HFFc6 (cell line): ENCODE data around the gene MYOG. TPM values are rescaled to one million over a fixed set of nuclear protein-coding genes. Genes with fewer than 3 reads are reported as not detected.

Experiments
- DNase-seq: peaks from one replicate; pipeline ENCODE4 v3.0.0-alpha.2; 2018
- H3K27ac Mint-ChIP-seq: 2 replicates; pipeline ENCODE4 v1.8.0; 2020; ENCODE audit warnings: mild to moderate bottlenecking, mixed read lengths
- H3K27me3 Mint-ChIP-seq: 2 replicates; pipeline ENCODE4 v1.8.0; 2021; ENCODE audit warnings: mild to moderate bottlenecking, moderate library complexity, mixed read lengths; ENCODE audit not compliant: insufficient read depth
- H3K36me3 Mint-ChIP-seq: 2 replicates; pipeline ENCODE4 v1.8.0; 2021; ENCODE audit warnings: low read depth, mixed read lengths
- H3K4me1 Mint-ChIP-seq: 2 replicates; pipeline ENCODE4 v1.8.0; 2020; ENCODE audit warnings: low read depth, mixed read lengths
- H3K4me3 Mint-ChIP-seq: 2 replicates; pipeline ENCODE4 v1.8.0; 2020; ENCODE audit warnings: mild to moderate bottlenecking, moderate library complexity, mixed read lengths
- H3K9me3 Mint-ChIP-seq: 2 replicates; pipeline ENCODE4 v1.8.0; 2020; ENCODE audit warnings: mild to moderate bottlenecking, mixed read lengths
- CTCF ChIP-seq: fragments of 200-600 bp; sonication (generic); IDR thresholded peaks from 2 replicates; pipeline ENCODE4 v1.5.0; 2021; ENCODE audit warnings: antibody characterized with exemption, mild to moderate bottlenecking
- total RNA-seq, 6 experiments: library from RNA; stranded (reverse); fragmentation: NEBNext Ultra II Directional; extraction: Animal tissue kit (Norgen Biotek cat#: 25700); gene quantifications; 2 replicates in 1 of 6; 3 replicates in 5 of 6; pipeline ENCODE4 v1.2.3, GENCODE V29; 2021

The MYOG gene
- total RNA-seq, 6 experiments from 2014 or later = not detected

GRCh38 chr1:203043830-203044545 lies 41.8 kb downstream of the MYOG start:
- DNase-seq = no peak
- no peak for TF ChIP-seq CTCF

GRCh38 chr1:203041351-203041932 lies 44.4 kb downstream of the MYOG start:
- Mint-ChIP-seq H3K36me3 (no peaks in the 10 kb centered on the region), H3K4me3 (no peak overlapping the region), H3K4me1 (peaks cover 57% of the 10 kb centered on the region), H3K27ac (no peak overlapping the region), H3K9me3 (no peaks in the 10 kb centered on the region), H3K27me3 (peaks cover 7% of the 10 kb centered on the region)
- DNase-seq = no peak
- TF ChIP-seq CTCF = no peak

More at GRCh38 chr1:203043830-203044545, 41.8 kb downstream of the MYOG start:
- Mint-ChIP-seq H3K27me3 (peaks cover 11% of the 10 kb centered on the region), H3K4me1 (peaks cover 48% of the 10 kb centered on the region), H3K36me3 (no peaks in the 10 kb centered on the region), H3K27ac (no peak overlapping the region), H3K9me3 (no peaks in the 10 kb centered on the region), H3K4me3 (no peak overlapping the region)

GRCh38 chr1:203040513-203041275 lies 45.1 kb downstream of the MYOG start:
- H3K4me3 Mint-ChIP-seq = no peak overlapping the region
- TF ChIP-seq CTCF = no peak; the same call in 1 of the 2 replicates
- no peaks in the 10 kb centered on the region for H3K9me3 Mint-ChIP-seq
- H3K27ac Mint-ChIP-seq = no peak overlapping the region
- peaks cover 57% of the 10 kb centered on the region for H3K4me1 Mint-ChIP-seq
- DNase-seq = no peak
- peaks cover 8% of the 10 kb centered on the region for H3K27me3 Mint-ChIP-seq
- H3K36me3 Mint-ChIP-seq = no peaks in the 10 kb centered on the region

- no peak for DNase-seq
- H3K36me3 Mint-ChIP-seq = no peaks in the 10 kb centered on the region
- peaks cover 11% of the 10 kb centered on the region for H3K27me3 Mint-ChIP-seq
- no peak overlapping the region for H3K27ac Mint-ChIP-seq
- TF ChIP-seq CTCF = peak; percentile 61; the same call in 1 of the 2 replicates
- no peaks in the 10 kb centered on the region for H3K9me3 Mint-ChIP-seq
- H3K4me1 Mint-ChIP-seq = peaks cover 57% of the 10 kb centered on the region
- no peak overlapping the region for H3K4me3 Mint-ChIP-seq
Measured at GRCh38 chr1:203039609-203040512, 46.0 kb downstream of the MYOG start.
